Astrocyte of the cerebellum (primary cell): ENCODE data around the gene GRK2.

ENCODE experiments used
- DNase-seq: peaks from one replicate; pipeline ENCODE4 v3.0.0-alpha.2; 2011; ENCODE audit warnings: low read depth
- H3K4me3 ChIP-seq: 2 replicates; pipeline ENCODE4 v1.5.1; 2011; ENCODE audit warnings: mild to moderate bottlenecking, low read depth, low read length, moderate library complexity
- in situ Hi-C: cut with HindIII; loops from 2 replicates; pipeline ENCODE4 v1.10.0; 2017; ENCODE audit warnings: low sequenced_read_pairs
- TF ChIP-seq, protein P1 (sequence below): IDR thresholded peaks from 2 replicates; pipeline ENCODE4 v1.5.1; 2012; ENCODE audit warnings: low read length, low read depth, moderate library complexity, mild to moderate bottlenecking; ENCODE audit errors: missing control alignments

GRK2 gene

DNA sequence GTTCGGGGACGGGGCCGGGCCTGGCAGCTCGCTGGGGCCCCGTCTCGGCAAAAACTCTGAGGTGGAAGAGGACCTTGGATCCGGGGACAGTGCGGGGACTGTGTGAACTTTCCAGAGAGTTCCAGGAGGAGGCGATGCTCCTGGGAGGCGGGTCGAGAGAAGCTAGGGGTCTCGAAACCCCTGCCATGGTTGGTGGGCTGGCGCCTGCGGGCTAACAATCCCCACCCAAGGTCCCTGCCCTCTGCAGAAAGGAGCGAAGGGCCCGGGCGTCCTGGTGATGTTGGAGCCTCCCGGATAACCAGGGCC is 4.7 kb upstream of the GRK2 start:
- TF ChIP-seq, protein P1, sequence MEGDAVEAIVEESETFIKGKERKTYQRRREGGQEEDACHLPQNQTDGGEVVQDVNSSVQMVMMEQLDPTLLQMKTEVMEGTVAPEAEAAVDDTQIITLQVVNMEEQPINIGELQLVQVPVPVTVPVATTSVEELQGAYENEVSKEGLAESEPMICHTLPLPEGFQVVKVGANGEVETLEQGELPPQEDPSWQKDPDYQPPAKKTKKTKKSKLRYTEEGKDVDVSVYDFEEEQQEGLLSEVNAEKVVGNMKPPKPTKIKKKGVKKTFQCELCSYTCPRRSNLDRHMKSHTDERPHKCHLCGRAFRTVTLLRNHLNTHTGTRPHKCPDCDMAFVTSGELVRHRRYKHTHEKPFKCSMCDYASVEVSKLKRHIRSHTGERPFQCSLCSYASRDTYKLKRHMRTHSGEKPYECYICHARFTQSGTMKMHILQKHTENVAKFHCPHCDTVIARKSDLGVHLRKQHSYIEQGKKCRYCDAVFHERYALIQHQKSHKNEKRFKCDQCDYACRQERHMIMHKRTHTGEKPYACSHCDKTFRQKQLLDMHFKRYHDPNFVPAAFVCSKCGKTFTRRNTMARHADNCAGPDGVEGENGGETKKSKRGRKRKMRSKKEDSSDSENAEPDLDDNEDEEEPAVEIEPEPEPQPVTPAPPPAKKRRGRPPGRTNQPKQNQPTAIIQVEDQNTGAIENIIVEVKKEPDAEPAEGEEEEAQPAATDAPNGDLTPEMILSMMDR: peak; percentile 32
- H3K4me3 ChIP-seq: peak overlapping the region; percentile 35
- DNase-seq: no peak
- in situ Hi-C loops: no loop called here

DNA sequence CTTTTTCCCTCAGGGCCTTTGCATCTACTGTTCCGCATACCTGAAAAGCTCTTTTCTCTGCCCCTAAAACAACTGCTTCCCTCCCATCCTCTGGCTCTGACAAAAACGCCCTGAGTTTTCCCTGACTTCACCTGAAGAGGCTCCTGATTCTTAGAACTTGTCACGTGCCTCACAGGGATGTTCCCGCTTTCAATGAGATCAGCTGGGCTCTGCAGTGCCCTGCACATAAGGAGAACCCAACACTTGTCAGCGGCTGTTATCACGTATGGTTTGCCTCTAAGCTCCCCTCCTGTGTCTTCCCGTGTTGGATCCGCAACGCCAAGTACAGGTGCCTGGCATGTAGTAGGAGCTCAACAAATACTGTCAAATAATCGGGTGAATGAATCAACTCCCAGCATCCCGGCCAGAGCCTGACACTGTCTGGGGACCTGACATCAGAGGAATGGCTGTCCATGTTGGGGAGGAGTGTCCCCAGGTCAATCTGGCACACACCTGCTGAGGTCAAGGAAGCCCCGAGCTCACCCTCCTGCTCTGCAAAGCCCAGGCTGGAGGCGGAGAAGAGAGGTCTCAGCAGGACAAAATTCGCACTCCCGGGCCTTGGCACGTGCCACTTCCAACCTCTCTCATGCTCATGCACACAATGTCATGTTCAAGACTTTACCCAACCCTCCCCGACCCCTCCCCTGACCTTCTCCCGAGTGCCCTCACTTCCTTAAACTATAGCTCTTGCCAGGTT is 4.2 kb upstream of the GRK2 start:
- no peak for DNase-seq
- no peak overlapping the region for H3K4me3 ChIP-seq
- in situ Hi-C loops: no loop called here
- TF ChIP-seq, protein P1: no peak

DNA sequence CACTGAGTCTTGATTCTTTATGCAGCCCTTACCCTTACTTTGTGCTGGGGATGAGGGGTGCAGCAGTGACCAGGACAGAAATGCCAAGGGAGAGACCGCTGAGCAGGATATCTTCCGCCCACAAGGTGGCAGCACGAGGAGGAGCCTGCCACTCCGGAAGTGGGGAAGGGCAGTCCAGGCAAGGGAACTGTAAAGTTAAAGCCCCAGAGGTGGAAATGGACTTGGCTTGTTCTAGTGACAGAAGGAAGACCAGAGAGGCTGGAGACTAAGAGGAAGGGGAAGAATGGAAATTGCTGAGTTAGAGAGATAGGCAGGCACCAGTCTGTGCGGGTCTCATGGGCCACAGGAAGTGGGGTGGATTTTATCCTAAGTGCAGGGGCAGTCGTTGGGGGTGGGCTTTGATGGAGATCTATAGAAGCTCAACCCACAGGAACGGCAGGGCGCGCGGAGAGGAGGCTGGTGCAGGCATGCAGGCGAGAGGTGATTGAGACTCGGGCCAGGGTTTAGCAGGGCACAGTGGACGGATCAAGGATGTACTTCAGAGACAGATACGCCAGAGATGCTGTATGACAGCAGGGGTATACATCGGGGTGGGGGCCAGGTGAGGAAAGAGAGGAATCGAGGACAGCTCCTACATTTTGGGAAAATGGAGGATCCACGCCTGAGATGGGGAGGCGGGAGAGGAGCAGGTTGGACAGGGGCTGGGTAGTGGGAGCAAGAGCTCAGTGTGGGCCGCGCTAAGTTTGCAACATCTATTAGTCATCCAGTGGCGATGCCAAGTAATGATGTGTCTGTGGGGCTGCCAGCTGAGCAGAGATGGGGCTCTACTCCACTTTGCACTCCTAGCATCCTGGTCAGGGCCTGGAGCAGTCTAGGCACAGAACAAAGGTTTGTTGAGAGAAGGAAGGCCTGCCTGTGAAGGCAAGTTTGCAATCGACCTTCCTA is 3.3 kb upstream of the GRK2 start:
- in situ Hi-C loops: no loop called here
- peak; percentile 39 for DNase-seq
- TF ChIP-seq, protein P1: peak; percentile 86
- H3K4me3 ChIP-seq: no peak overlapping the region

DNA sequence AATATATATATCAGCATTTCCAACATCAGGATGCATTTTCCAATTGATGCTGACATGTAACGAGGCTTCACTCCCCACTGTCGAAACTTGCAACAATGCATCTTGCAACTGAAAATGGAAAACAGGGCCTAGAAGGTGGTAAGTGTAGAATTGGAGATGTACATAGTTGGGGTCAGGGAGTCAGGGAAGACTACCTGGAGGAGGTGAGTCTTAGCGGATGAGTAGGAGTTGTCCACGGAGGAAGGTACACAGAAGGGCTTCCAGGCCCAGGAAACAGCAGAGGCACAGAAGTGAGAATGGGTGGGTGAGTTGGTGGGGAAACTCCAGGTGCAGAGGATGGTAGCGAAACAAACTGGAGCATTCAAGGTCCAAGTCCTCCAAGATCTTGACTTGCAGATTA is 2.0 kb upstream of the GRK2 start:
- H3K4me3 ChIP-seq: no peak overlapping the region
- TF ChIP-seq, protein P1: no peak
- DNase-seq: no peak
- in situ Hi-C loops: no loop called here

DNA sequence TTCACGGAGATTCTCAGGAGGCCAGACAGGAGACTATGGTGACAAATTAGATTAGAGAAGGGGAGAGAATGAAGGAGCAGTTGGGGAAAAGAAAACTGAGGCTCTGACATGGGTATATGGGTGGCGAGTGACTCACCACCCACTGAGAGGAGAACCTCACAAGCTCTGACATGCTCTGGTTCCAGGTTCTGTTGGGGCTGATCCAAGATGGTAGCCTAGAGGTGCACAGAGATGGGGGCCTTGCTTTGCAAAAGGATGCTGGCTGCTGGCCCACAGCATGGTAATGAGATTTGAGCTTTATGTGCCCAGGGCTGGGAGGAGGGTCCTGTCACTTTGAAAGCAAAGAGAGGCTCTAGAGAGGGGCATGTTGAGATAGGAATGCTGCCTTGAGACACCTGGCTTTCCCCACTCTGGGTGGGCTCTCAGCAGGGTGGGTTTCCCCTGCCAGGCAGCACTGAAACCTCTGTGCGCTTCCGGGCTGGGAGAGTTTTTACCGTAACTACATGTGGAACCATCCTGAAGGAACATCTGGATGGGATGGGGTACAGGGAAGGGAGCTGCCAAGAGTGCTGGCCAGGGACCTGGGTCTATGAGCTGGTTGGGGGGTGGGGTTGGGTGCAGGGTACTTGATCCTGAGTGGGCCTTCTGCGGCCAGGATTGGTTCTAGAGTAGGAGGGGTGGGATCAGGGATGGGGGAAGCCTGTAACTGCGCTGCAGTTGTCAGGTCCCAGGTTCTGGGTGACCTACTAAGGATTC is 1.2 kb upstream of the GRK2 start:
- TF ChIP-seq, protein P1: no peak
- in situ Hi-C loops: no loop called here
- no peak for DNase-seq
- no peak overlapping the region for H3K4me3 ChIP-seq
